ENCODE measurements around the gene MARCHF10.

DNA sequence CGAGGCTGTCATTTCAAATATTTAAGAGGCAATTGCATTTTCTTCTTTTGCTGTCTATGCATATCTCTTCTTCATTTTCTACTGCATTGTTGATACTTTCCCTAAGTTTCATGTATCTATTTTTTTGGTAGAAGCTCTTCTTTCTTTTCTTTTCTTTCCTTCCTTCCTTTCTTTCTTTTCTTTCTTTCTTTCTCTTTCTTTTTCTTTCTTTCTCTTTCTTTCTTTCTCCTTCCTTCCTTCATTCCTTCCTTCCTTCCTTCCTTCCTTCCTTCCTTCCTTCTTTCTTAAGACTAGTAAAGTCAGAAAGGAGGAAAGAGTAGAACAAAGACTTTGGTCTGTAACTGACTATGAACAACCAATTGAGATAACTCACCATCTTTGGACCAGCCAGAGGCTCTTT is 146.8 kb downstream of the MARCHF10 start:
- TF ChIP-seq, protein P1, sequence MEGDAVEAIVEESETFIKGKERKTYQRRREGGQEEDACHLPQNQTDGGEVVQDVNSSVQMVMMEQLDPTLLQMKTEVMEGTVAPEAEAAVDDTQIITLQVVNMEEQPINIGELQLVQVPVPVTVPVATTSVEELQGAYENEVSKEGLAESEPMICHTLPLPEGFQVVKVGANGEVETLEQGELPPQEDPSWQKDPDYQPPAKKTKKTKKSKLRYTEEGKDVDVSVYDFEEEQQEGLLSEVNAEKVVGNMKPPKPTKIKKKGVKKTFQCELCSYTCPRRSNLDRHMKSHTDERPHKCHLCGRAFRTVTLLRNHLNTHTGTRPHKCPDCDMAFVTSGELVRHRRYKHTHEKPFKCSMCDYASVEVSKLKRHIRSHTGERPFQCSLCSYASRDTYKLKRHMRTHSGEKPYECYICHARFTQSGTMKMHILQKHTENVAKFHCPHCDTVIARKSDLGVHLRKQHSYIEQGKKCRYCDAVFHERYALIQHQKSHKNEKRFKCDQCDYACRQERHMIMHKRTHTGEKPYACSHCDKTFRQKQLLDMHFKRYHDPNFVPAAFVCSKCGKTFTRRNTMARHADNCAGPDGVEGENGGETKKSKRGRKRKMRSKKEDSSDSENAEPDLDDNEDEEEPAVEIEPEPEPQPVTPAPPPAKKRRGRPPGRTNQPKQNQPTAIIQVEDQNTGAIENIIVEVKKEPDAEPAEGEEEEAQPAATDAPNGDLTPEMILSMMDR (conservative IDR thresholded peaks at IDR 0.05): no peak
- TF ChIP-seq ZFX (IDR thresholded peaks at IDR 0.05): no peak
